Endothelial cell of umbilical vein (primary cell): ENCODE measurements around the gene HIF1AN.

ENCODE experiments used
- CTCF ChIP-seq, 2 donors: IDR thresholded peaks; 1 replicate in 1 of 2; 2 replicates in 1 of 2; pipeline ENCODE4 v1.5.1; 2011; ENCODE audit warnings: low read length in 2 of 2, mild to moderate bottlenecking in 2 of 2, moderate library complexity in 2 of 2, control low read depth in 1 of 2, inconsistent platforms in 1 of 2, low read depth in 1 of 2; ENCODE audit not compliant: insufficient read depth in 1 of 2; ENCODE audit errors: extremely low read depth in 1 of 2
- EZH2 ChIP-seq: IDR thresholded peaks from 2 replicates; pipeline ENCODE4 v1.6.1; 2012; ENCODE audit warnings: borderline replicate concordance, low read depth, mild to moderate bottlenecking, moderate library complexity, low read length, inconsistent platforms; ENCODE audit not compliant: severe bottlenecking
- FOS ChIP-seq: IDR thresholded peaks from 2 replicates; pipeline ENCODE4 v1.6.1; 2011; ENCODE audit warnings: mild to moderate bottlenecking, low read length, moderate library complexity, borderline replicate concordance; ENCODE audit not compliant: insufficient read depth
- GATA2 ChIP-seq: IDR thresholded peaks from 2 replicates; pipeline ENCODE4 v1.7.0; 2011; ENCODE audit warnings: low read depth, mild to moderate bottlenecking, moderate library complexity, mixed read lengths, low read length; ENCODE audit not compliant: insufficient read length, insufficient read depth
- JUN ChIP-seq: IDR thresholded peaks from 2 replicates; pipeline ENCODE4 v1.6.1; 2011; ENCODE audit warnings: borderline replicate concordance, low read depth; ENCODE audit not compliant: insufficient read length, insufficient read depth
- MAX ChIP-seq: IDR thresholded peaks from 2 replicates; pipeline ENCODE4 v1.6.1; 2011; ENCODE audit not compliant: insufficient read depth, insufficient read length
- MYC ChIP-seq: IDR thresholded peaks from one replicate; pipeline ENCODE4 v1.6.1; 2011; ENCODE audit warnings: mild to moderate bottlenecking, low read depth, low read length
- POLR2A ChIP-seq: IDR thresholded peaks from 2 replicates; pipeline ENCODE4 v1.6.1; 2012; ENCODE audit warnings: low read depth, mild to moderate bottlenecking, control low read depth, low read length
- POLR2AphosphoS5 ChIP-seq: IDR thresholded peaks from 2 replicates; pipeline ENCODE4 v1.6.1; 2012; ENCODE audit warnings: low read depth, mild to moderate bottlenecking, control low read depth, low read length, moderate library complexity; ENCODE audit not compliant: insufficient read depth

- TF ChIP-seq POLR2A (no peak), CTCF (IDR thresholded peaks at IDR 0.05; ENCODE audit: extremely low read depth in 1 of 2, insufficient read depth in 1 of 2, low read depth in 1 of 2, low read length in 2 of 2) (no peak), POLR2AphosphoS5 (no peak), EZH2 (no peak), FOS (no peak), JUN (no peak), MAX (no peak), GATA2 (no peak), MYC (no peak)
Measured at GRCh38 chr10:100496567-100496966, 39.2 kb upstream of the HIF1AN start.
